Coronary artery (tissue), 2 donors: ENCODE data around the gene LTBP1.

ENCODE experiments used
- DNase-seq: peaks from one replicate; pipeline ENCODE4 v3.0.0-alpha.2; 2017; ENCODE audit warnings: low spot score
- H3K27ac ChIP-seq, 2 donors: fragments of 200-600 bp; sonication (generic); one replicate each; pipeline ENCODE4 v1.5.1; 2016 to 2019
- H3K4me3 ChIP-seq: fragments of 200-600 bp; sonication (generic); 2 replicates; pipeline ENCODE4 v1.5.1; 2016; ENCODE audit warnings: mild to moderate bottlenecking, moderate library complexity
- TF ChIP-seq, protein P1 (sequence below): fragments of 200-600 bp; sonication (generic); IDR thresholded peaks from one replicate; pipeline ENCODE4 v1.5.1; 2019; ENCODE audit warnings: antibody characterized with exemption

LTBP1 gene

DNA sequence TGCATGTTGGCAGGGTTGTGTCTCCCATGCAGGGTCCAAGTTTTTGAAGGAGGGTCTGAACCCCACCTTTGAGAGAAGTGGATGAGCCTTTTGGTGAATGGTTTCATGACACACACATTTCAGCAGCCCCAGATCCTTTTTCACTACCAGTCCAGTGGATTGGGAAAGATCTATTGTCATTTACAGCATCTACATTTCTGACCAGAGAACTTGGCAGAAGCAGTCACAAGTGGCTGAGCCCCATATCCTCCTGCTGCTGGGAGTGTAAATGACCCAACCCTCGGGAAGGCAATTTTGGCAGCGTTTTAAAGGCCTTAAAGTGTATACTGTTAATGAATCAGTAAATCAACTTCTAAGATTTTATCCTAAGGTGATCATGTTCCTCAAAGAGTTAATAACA lies 355.6 kb downstream of the LTBP1 start:
- TF ChIP-seq, protein P1, sequence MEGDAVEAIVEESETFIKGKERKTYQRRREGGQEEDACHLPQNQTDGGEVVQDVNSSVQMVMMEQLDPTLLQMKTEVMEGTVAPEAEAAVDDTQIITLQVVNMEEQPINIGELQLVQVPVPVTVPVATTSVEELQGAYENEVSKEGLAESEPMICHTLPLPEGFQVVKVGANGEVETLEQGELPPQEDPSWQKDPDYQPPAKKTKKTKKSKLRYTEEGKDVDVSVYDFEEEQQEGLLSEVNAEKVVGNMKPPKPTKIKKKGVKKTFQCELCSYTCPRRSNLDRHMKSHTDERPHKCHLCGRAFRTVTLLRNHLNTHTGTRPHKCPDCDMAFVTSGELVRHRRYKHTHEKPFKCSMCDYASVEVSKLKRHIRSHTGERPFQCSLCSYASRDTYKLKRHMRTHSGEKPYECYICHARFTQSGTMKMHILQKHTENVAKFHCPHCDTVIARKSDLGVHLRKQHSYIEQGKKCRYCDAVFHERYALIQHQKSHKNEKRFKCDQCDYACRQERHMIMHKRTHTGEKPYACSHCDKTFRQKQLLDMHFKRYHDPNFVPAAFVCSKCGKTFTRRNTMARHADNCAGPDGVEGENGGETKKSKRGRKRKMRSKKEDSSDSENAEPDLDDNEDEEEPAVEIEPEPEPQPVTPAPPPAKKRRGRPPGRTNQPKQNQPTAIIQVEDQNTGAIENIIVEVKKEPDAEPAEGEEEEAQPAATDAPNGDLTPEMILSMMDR: no peak
- H3K4me3 ChIP-seq: no peak overlapping the region
- H3K27ac ChIP-seq: peak overlapping the region in 1 of 2 donors; percentile 54
- DNase-seq: no peak

DNA sequence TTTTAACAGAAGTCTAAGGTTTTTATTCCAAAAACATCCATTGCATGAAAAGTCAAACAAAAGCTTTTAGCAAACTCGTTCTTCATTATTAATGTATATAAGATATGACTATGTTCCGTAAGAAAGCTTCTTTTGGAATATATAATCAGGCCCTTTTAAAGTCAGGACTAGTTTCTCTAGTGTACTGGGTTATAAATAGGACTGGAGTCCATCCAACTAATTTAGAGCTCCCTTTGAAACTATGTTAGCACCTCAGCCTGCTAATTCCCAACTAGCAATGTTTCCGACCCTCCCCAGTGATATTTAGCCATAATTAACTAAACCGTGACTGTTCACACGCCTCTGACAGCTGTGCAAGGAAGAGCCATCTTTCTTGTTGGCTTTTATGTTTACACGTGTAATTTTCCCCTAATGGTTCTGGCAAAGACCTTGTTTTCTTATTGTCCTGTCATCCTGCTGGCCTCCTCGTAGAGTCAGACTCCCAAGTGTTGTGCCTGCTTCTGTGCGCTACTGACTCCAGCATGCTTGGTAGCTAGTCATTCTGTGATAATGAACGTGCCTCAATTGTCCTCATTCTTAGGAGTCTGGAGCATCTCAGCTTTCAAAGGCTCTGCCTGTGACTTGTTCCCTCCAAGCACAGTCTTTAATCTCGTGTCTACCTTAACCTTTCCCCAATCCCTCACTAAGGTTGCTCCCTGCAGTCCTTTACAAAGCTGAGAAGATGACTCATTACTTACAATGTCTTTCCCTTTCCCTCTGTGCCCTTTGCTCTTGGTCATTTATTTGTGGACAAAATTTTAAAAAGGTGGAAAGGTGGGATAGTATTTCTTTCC lies 357.5 kb downstream of the LTBP1 start:
- no peak overlapping the region for H3K27ac ChIP-seq
- DNase-seq: no peak
- TF ChIP-seq, protein P1: no peak
- no peak overlapping the region for H3K4me3 ChIP-seq

DNA sequence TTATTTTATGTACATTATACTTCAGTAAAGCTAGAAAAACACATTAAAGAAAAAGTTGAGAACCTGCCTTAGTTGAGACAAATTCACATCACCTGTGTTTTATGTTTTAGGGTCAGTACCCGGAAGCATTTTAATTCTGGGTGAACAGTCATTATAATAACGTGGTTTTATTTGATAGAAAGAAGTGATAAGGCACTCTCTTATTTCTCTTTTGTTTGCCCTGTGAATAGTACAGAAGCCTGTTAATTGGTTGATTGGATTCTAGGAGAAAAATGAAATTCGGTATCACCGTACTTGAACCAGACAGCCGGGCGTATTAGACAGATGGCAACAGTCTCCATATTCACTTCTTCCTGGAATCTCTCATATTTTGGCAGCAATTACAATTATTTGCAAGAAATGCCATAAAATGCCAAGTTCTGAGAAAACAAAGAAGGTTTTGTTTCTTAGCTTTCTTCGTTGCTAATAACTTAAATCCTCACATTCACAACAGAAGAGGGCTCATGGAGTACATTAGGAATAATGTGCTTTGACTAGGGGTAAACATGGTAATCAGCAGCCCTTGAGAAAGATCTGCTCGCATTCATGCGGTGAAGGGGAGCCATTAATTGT lies 361.0 kb downstream of the LTBP1 start:
- no peak overlapping the region for H3K4me3 ChIP-seq
- TF ChIP-seq, protein P1: no peak
- no peak for DNase-seq
- H3K27ac ChIP-seq: peak overlapping the region; percentile 7 to 13

DNA sequence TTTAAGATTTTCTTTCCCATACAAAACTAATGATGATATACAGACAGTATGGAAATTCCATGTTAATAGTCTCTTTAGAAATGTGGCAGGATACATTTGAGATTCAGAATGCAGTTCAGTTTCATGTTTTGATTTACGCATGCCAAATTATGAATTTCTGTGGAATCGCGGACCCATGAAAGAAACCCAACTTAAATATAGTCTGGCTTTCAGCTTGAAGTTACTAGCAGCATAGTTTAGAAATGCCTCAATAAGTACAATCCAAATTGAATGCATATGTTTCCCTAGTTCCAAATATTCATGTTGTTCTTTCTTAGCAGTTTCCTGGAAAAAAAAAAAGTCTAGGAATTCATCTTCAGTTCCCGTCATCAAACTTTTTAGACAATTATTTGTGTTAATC lies 365.6 kb downstream of the LTBP1 start:
- Histone ChIP-seq H3K27ac (peak overlapping the region; percentile 35 to 53), H3K4me3 (no peak overlapping the region)
- TF ChIP-seq, protein P1: no peak
- no peak for DNase-seq

DNA sequence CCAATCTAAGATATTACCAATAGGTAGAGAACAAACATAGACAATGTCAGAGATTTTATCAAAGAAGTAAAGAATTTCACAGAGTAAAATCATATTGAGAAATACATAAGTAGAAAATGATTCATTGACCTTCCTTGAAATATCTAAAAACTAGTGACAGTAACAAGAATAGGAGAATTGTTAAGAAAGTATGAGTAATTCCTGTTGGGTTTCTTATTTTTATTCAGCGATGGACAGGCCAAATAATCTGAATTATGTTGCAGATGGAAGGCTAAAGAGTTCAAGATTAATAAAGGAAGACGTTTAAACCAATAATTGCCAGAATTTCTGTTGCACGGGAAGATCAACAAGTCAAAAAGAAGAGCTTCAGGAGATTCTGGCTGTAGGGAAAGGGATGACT lies 366.3 kb downstream of the LTBP1 start:
- no peak for DNase-seq
- H3K27ac ChIP-seq: peak overlapping the region; percentile 35 to 51
- no peak overlapping the region for H3K4me3 ChIP-seq
- TF ChIP-seq, protein P1: no peak

DNA sequence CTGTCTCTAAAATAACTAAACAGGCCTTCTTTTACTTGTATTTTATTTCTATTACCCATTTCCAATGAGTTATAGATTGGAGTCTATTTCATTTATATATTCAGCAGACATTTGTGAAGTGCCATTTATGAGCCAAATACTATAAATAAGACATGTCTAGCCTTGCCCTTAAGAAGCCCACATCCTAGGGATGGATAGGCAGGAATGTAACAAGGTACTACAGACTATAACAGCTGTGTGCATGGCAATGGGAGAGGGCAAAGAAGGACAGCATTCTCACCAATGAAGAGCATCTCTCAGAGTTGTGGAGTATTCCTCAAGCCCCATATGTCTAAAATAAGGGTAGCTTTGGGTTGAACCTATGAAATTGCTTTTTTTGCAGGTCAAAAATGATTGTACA lies 367.8 kb downstream of the LTBP1 start:
- Histone ChIP-seq H3K27ac (peak overlapping the region in 1 of 2 donors; percentile 51), H3K4me3 (no peak overlapping the region)
- no peak for DNase-seq
- TF ChIP-seq, protein P1: no peak

DNA sequence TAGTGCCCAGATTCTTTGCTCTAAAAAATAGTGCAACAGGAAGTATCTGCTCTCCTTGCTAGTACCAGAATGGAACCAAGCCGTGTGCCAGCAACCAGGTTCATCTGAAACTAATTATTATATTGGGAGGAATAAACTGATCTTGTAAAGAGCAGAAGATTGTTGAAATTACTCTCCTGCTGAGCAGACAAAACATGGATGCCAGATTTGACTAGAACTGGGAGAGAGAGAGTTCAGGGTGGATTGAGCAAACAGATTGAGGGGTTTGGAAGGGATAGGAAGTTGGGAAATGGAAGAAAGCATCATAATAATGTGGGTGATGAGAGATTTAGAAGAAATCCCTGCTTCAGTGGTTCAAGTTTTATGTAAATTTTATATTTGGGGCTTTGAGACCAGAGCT lies 369.6 kb downstream of the LTBP1 start:
- Histone ChIP-seq H3K27ac (peak overlapping the region in 1 of 2 donors; percentile 10), H3K4me3 (no peak overlapping the region)
- DNase-seq: no peak
- TF ChIP-seq, protein P1: no peak
